CD4-positive, alpha-beta T cell treated with Interleukin-12 subunit alpha and Interleukin-12 subunit beta, for 1 hour (primary cell): Measurements from ENCODE around the gene UVSSA.

Experiments
- DNase-seq: peaks from one replicate; pipeline ENCODE4 v3.0.0-alpha.2; 2020

UVSSA gene, protein sequence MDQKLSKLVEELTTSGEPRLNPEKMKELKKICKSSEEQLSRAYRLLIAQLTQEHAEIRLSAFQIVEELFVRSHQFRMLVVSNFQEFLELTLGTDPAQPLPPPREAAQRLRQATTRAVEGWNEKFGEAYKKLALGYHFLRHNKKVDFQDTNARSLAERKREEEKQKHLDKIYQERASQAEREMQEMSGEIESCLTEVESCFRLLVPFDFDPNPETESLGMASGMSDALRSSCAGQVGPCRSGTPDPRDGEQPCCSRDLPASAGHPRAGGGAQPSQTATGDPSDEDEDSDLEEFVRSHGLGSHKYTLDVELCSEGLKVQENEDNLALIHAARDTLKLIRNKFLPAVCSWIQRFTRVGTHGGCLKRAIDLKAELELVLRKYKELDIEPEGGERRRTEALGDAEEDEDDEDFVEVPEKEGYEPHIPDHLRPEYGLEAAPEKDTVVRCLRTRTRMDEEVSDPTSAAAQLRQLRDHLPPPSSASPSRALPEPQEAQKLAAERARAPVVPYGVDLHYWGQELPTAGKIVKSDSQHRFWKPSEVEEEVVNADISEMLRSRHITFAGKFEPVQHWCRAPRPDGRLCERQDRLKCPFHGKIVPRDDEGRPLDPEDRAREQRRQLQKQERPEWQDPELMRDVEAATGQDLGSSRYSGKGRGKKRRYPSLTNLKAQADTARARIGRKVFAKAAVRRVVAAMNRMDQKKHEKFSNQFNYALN

DNA sequence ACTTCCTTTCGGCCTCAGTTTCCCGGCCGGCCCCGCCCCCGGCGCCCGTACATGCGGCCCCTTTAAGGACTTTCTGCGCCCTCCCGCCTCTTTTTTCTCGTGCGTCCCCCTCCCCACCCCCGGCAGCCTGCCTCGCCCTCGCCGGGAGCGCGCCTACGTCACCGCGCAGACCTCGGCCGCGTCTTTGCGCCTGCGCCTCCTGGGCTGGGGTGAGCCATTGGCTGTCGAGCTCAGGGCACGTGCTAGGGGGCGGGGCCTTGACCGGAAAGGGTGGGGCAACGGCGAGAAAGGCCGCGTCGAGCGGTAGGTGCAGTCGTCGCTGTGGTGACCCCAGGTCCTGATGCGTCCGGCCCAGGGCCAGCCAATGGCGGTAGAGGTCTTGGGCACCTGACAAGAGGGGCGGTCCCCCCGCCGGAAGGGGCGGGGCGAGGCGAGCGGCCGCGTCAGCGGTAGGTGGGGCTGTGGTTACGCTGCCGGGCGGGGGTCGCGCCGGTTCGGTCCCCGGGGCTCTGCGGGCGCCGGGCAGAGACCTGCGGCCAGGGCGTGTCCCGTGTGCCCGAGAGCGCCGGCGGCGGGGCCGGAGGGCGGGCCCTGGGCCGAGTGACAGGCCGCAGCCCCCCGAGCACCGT, at the start of gene UVSSA:
UVSSA (plus strand) TSS at position 428 of the 629 bp plus-strand sequence. CDS start 884 bp downstream, outside the sequence.
- DNase-seq: peak; percentile 100

DNA sequence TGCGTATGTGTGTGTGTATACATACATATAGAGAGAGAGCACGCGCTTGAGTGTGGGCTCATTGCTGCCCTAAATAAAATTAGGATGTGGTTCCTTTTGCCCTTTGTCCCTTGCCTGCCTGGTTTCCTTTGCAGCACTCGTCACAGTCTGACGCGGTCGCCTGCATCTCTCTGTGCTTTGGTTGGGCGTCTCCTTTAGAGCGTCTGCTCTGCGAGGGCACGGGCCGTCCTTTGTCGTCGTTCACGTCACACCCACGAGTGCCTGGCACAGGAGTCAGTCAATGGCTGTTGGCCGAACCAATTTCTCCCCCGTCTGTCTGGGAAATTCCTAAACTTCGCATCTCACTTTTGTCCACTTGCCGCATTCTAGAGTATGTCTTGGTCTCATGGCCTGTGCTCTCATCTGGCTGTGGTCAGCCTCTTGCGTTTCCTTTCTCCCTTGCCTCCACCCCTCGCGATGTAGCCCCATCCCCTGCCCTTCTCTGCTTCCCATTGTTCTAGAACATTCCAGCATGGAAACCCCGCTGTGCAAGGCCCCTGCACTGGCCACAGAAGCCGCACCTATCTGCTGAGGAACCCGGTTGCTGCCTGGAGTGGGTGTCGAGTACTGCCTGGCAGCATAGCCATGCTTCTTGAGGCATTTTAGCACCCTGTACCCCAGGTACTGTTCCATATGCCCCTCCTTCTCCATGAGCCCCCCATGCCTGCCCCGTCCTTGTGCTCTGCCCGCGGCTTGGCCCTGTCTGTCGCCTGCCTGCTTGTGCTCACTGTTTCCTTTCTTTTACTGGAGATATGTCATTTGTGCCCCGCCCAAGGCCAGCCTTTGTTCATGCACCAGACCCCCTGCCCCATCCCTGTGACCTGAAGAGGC, 49.3 kb upstream of the UVSSA start:
- DNase-seq: no peak

DNA sequence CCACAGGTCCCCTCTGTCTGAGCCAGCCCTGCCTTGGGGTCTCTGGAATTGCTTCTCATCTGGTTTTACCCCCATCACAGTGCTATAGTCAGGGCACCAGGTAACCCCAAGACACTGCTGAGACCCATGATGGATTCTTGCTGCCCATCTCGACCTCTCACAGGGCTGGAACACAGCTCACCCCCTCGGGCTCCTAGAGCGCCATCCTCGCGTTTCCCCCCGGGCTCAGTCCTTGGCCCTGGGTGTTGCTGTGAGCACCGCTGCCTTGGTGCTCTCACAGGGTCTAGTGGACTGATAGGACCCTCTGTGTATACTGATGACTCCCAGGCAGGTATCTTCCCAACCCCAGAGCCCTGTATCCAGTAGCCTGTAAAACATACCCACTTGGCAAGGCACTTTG, 48.5 kb upstream of the UVSSA start:
- DNase-seq: no peak

DNA sequence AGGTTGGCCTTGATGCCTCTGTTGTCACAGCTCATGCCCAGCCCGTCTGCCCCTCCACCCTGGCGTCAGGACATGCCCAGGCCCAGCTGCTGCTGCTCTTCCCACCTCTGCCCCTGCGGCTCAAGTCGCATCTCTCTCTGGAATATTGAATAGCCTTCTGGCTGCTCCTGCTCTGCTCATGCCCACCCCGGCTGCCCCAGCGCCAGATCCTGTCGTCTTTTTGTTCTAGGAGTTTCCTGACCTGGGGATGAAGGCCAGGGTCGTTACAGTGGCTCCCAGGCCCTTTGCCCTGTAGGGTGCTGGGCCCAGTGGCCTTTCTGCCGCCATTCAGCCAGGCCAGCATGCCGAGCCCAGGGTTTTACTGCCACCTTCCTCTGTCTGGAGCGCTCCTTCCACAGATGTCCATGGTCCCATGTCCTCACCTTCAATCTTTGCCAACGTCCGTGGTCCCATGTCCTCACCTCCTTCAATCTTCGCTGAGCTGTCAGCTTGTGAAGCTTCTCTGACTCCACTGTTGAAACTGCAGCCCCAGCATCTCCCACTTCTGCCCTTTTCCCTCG, 47.6 kb upstream of the UVSSA start:
- no peak for DNase-seq

DNA sequence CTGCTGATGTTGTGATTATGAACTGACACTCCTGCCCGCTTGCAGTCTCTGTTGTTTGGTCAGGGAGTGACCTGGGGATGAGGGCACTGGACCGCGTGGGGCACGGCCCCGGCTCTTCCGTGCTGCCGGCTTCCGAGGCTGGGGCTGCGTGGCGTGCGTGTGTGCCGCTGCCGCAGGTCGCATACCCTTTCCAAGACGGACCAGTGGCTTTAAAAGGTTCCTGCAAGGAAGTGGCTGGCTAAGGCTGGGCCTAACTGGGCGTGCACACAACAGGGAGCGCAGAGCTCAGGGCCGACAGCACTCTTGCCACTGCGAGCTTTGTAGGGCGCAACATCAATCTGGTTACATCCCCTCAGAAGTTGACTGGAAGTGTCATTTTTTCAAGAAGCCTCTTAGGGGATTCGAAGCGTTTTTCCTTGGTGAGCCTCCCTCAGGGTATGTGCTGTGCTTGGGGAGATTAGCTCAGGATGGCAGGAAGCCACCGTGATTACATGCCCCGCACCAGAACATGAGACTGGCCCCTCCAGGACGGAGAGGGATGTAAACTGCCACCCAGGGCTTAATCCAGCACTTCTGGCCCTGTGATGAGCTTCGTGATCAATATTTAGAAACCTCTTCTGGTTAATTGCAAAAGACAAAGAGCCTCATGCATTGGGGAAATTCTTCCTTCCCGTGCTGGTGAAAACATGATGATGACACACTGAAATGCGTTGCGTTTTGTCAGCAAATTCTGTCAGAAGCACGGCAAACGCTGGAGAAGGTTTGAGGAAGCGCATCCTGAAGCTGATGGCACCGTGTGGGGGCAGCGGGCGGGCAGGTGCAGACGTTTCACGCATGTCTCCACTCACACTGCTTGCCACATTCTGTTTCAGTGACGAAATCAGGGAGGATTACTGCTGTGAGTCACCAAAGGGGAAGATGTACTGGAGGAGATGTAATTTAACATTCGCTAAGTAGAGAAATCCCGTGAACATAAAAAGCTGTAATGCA, 46.2 kb upstream of the UVSSA start:
- peak; percentile 32 for DNase-seq

DNA sequence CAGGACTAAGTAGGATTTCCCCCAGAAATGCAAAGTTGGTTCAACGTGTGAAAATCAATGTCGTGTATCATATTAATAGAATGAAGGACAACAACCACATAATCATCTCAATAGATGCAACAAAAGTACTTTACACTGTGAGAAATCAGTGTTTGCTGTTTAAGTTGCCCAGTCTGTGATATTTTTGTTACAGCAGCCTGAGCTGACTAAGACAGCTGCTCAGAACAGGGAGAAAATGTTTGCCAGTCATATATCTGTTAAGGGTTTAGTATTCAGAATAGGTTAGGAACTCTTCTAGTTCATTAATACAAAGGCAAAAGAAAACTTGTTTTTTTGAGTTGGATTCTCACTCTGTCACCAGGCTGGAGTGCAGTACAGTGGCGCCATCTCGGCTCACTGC, 44.8 kb upstream of the UVSSA start:
- DNase-seq: no peak

DNA sequence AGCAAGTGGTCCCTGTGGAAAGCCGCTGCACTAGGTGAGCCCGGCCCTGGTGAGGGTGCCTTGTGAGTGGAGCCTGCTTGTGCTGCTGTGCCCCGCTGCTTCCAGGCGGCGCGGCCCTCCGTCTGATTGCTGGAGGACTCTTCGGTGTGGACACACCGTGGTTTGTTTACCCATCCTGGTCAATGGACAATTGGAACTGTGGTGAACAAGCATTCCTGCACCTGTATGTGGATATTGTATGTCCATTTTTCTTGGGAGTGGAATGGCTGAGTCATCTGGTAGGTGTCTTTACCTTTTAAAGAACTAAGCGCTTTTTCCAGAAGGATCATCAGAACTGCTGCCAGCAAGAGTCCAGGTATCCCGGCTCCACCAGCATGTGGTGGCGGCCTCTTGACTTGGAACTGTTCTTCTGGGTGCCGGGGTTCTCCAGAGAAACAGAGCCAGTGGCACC, 41.7 kb upstream of the UVSSA start:
- no peak for DNase-seq

DNA sequence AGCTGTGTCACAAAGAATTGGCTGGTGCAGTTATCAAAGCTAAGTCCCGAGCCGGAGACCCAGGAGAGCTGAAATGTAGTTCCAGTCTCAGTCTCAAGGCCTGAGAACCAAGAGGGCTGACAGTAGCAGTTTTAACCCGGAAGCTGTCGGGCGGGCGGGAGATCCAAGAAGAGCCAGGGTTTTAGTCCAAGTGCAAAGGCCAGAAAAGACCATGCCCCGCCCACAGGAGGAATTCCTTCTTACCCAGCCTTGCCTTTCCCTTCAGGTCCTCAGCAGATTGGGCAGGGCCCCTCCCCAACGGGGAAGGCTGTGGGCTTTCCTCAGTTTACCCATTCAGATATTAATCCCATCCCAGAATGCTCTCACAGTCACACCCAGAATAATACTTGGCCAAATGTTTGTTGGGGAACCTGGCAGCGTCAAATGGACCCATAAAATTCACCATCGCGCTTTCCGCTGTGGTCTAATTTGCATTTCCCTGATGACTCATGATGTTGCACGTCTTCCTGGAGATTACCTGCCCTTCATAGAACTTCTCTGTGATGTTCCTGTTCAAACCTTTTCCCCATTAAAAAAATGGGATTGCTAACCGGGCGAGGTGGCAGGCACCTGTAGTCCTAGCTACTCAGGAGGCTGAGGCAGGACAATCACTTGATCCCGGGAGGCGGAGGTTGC, 41.1 kb upstream of the UVSSA start:
- DNase-seq: peak; percentile 32

DNA sequence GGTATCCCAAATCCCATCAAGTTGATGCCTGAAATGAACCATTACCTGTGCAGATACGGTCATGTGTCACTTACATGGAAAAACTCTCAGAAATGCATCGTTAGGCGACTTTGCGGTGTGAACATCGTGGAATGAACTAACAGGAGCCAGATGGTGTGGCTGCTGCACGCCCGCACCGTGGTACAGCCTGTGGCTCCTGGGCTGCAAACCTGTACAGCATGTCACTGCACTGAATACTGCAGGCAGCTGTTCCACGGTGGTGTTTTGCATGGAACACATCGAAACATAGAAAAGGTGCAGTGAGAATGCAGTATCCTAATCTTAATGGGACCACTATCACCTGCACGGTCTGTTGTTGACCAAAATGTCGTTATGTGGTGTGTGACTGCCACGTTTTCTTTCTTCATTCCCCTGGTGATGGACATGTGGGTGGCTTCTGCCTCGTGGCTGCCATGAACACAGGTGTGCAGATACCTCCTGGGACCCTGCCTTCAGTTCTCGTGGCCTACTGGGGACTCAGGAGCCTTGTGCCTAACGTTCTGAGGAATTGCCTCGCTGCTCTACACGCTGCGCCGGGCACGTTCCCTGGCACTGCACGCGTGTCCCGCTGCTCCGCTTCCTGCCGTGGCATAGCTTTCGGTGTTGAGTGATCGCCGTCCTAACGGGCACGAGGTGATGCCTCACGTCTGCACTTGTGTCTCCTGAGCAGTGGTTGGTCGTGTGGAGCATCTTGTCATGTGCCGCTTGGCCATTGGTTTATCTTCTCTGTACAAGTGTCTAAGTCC, 38.9 kb upstream of the UVSSA start:
- no peak for DNase-seq

DNA sequence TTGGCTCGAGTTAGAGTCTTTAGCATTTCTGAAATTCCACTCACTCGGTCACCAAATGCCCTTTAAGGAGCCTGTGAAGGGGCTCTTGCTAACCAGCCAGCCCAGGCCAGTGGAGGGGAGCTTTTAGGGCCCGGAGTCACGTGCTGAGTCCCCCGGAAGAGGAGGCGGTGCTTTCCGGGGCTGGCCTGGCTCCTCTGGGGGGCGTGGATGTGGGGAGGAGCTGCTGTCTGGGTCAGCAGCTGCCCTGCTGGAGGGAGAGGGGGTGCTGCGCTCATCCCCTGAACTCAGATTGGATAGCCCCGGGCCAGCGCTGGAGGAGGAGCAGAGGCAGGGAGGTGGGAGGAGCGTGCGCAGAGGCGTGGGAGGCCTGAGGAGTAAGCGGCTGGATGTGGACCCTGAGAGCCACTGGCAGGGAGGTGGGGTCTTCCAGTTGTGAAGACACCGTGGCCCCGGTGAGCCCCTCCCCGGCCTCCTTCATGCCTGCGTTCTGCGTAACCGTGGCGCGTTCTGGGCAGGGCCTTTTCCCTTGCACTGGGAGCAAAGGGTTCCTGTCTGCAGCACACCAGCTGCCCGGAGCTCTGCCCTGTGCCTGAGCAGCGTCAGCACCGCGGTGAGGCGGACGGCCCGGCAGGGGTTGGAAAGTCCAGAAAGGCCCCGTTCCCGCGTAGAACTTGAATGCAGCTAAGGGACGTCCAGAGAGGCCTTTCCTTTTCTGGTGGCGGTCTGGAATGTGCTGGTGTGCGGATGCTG, 37.6 kb upstream of the UVSSA start:
- peak; percentile 68 for DNase-seq

DNA sequence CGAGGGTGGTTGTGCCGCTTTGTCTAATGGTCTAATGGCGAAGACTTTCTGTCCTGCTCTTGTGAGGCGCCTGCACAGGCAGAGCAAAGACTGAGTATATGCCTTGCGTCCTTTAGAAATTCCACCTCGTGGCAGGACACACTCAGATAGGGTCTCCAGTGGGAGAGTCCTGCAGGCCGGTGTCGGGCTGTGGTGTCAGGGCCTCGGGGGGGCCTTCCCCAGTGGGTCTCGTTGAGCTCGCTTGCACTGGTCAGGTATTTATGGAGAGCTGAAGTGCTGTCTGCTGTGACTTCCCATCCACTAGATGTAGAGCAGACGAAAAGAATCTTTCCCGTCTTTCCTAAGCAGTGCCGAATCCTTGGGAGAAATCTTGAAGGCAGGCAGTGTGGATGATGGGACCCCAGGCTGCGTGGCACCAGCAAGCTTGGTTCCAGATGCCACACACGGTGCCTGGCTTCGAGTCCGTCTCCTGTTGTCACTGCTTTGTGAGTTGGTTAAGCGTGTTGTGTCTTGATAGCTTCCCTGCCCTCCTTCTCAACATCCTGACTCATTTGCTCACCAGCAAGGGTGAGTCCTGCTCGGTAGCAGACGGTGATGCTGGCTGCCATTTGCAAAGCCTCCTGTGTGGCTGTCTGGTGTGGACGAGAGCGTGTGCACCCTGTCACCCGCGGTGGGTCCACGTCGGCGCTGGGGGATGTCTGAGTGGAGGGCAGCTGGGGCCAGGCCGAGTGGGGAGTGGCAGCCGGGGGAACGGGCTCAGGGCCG, 36.8 kb upstream of the UVSSA start:
- no peak for DNase-seq

DNA sequence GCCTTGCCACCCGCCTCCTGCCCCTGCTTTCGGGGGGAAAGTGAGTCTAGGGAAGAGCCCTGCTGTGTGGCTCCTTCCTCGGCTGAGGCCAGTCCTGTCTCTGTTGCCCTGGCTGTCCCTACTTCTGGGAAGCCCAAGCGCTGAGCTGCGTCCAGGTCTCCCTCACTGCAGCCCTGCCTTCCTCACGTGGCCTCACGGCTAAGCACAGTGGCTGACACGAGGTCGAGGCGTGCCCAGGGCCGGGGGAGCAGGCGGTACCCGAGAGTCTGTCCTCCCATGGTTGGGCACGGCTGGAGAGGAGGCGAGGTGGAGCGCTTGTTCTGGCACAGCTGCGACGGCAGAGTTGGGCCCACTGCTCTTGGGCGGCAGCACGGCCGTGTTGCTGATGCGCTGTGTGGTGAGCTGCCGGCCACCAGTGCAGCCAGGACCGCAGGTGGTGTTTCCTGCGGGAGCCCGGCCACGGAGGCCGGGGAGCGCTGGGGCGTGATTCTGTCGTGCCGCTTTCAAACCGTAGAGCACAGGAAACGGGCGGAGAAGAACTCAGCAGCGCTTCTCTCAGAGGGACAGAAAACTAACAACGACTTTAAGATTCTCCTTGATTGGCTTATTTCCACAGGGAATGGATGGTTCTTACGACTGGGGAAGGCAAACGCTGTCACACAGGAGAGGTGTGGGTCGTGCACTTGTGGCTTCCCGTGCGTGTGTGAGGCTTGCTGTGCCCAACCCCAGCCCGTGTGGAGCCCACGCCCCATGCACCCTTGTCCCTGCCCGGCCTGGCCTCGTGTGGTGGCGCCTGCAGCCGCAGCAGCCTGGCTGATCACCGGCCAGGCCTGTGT, 36.0 kb upstream of the UVSSA start:
- DNase-seq: peak; percentile 24

DNA sequence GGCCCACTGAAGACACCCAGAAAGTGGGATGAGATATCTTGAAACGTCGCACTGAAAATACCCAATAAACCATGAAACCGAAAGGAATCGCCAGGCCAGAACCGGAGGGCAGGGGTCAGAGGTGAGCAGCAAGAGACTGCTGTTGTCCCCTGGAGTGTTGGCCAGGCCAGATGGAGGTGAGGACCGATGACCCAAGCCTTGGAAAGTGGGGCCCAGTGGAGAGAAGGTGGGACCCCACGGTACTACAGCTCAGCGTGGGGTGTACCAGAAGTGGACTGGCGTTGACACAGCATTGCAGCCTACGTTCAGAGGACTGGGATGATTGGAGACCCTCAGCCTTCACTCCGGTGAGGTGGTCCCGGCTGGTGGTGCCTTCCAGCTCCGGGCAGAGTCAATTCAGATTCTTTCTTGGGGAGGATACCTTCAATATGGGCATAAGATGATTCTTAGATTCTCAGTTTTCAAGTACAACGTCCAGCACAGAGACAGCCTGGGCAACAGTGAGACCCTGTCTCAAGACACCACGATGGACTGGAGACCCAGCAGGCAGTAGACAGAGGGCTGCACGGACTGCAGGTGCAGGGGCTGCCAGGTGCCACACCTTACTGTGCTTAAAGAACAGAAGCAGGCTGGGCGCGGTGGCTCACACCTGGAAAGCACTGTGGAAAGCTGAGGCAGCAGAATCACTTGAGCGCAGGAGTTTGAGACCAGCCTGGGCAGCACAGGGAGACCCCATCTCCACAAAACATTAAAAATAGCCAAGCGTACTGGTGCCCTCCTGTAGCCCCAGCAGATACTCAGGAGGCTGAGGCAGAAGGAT, 34.0 kb upstream of the UVSSA start:
- no peak for DNase-seq

DNA sequence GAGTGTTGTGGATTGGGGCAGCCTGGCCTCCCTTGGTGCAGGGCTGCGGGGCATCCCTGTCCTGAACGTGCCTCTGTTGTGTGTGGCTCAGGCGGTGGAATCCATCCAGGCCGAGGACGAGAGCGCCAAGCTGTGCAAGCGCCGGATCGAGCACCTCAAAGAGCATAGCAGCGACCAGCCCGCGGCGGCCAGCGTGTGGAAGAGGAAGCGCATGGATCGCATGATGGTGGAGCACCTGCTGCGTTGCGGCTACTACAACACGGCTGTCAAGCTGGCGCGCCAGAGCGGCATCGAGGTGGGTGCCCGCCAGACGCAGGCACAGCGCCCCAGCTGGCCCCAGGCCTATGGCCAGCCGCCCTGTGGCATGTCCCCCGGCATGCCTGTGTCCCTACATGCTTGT, 31.7 kb upstream of the UVSSA start:
- no peak for DNase-seq

DNA sequence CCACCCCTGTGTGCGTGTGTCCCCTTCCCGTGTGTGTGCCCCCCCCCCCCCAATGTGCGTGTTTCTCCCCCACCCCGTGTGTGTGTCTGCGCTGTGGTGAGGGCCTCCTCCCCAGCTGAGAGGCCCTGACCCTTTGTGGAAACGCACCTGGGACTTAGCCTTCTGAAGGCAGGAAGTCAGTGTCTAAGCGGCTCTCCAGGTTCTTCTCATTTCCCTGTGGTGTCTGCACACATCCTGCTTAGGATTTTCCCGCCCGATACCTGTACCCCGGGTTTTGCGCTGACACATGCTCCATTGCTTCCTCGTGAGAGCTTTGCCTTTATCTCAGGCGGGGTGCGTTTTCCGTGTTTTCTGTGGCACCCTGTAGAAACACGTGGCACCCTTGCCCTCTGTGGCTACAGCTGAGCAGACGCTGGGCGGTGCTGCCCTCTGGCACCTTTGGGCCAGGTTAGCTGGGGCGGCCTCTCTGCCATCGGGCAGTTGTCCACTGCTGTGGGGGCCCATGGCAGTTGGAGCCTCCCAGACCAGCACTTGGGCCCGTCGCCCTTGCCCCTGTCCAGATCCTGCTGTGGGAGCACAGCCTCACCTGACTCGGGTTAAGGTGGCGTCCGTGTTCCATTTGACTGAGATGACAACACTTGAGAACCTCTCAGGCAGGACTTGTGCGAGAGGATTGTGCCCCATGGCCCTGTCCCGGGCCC, 31.0 kb upstream of the UVSSA start:
- DNase-seq: no peak
